ENCODE data around the gene PTRH1. TPM values are rescaled to one million over a fixed set of nuclear protein-coding genes. Genes with fewer than 3 reads are reported as not detected.

The PTRH1 gene
- total RNA-seq, 1 donor from 2014 or later, result 13.9 TPM

GRCh38 chr9:127664678-127665507 lies 50.6 kb downstream of the PTRH1 start:
- peaks cover 96% of the 10 kb centered on the region for H3K36me3 ChIP-seq
- no peak for TF ChIP-seq CTCF (IDR thresholded peaks at IDR 0.05; ENCODE audit: borderline replicate concordance)
- no peak overlapping the region for H3K4me3 ChIP-seq
- H3K4me1 ChIP-seq, result peaks cover 4% of the 10 kb centered on the region
- no peaks in the 10 kb centered on the region for H3K9me3 ChIP-seq (replicated peaks)
- H3K27me3 ChIP-seq (ENCODE audit: low read depth), result no peaks in the 10 kb centered on the region
- no peak for DNase-seq
- H3K27ac ChIP-seq (replicated peaks), result peak overlapping the region; percentile 2
- intact Hi-C loops (cut with micrococcal nuclease), result no loop called here

GRCh38 chr9:127664324-127664677 lies 51.2 kb downstream of the PTRH1 start:
- Histone ChIP-seq H3K4me1 (peaks cover 4% of the 10 kb centered on the region), H3K27me3 (ENCODE audit: low read depth) (no peaks in the 10 kb centered on the region), H3K36me3 (peaks cover 96% of the 10 kb centered on the region), H3K27ac (replicated peaks) (peak overlapping the region; percentile 2), H3K4me3 (no peak overlapping the region), H3K9me3 (replicated peaks) (no peaks in the 10 kb centered on the region)
- DNase-seq, result no peak
- TF ChIP-seq CTCF (IDR thresholded peaks at IDR 0.05; ENCODE audit: borderline replicate concordance), result no peak
- intact Hi-C loops (cut with micrococcal nuclease), result no loop called here

Other genes with a start within 250 kb of the PTRH1 start
- gene STXBP1, start 103.4 kb downstream of the PTRH1 start, total RNA-seq, result 36.9 TPM
- not detected for gene CFAP157, start 8.7 kb downstream of the PTRH1 start, total RNA-seq
- gene TTC16, start 416 bp upstream of the PTRH1 start, total RNA-seq, result 0.25 TPM
- 2.3 TPM for gene TOR2A, start 19.6 kb upstream of the PTRH1 start, total RNA-seq
- gene SH2D3C, start 63.0 kb upstream of the PTRH1 start, total RNA-seq, result 18.2 TPM
- gene CDK9, start 70.4 kb upstream of the PTRH1 start, total RNA-seq, result 46.4 TPM
- gene FPGS, start 87.2 kb upstream of the PTRH1 start, total RNA-seq, result 38.0 TPM
- gene ENG, start 139.0 kb upstream of the PTRH1 start, total RNA-seq, result 139 TPM
- gene AK1, start 162.0 kb upstream of the PTRH1 start, total RNA-seq, result 844 TPM
- 48.4 TPM for gene ST6GALNAC6, start 183.9 kb upstream of the PTRH1 start, total RNA-seq
- 31.3 TPM for gene ST6GALNAC4, start 201.4 kb upstream of the PTRH1 start, total RNA-seq
- 0.85 TPM for gene PIP5KL1, start 215.1 kb upstream of the PTRH1 start, total RNA-seq
- gene DPM2, start 222.2 kb upstream of the PTRH1 start, total RNA-seq, result 14.0 TPM

Measured in left ventricle myocardium inferior (tissue), 1 donor.